ENCODE data around the gene ZSCAN20. TPM values are rescaled to one million over a fixed set of nuclear protein-coding genes. Genes with fewer than 3 reads are reported as not detected.

ZSCAN20 gene
- total RNA-seq, 4 donors from 2014 or later: 2.4 to 16.0 (median 5.2) TPM

DNA sequence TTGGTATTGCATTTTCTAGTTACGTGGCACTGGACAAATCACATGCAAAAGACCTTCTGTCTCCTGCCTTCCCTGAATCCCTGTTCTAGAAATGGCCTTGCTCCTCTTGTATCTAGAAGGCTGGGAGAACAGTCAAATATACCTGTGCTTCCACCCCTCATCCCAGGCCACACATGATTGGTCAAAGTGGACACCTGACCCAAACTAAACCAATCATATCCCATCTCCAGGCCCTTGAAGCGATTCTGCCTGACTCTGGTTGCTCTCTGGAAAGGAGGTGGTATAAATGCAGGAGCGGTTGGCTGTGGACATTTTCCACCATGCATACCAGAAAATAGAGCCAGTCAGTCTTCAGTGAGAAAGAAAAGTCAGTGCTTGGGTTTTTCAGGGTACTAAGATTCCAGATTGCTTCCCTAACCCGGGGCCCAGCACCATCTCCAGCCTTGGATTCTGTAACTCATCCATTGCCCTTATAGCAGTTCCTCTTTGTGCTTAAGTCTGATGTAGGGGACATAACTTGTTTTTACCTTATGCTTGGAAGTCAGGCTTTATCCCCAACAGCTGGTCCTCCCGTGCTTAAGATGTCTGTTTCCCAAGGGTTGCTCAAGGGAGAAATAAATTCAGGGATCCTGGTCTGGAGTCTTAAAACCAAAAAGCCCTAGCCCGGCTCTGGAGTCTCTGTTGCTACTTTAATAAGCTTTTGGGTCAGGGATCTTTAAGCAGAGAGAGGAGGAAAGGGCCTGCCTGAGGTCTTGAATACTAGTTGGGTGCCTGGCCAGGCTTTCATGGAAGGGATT, 33.9 kb upstream of the ZSCAN20 start:
- H3K36me3 ChIP-seq: no peaks in the 10 kb centered on the region
- TF ChIP-seq, protein P1, sequence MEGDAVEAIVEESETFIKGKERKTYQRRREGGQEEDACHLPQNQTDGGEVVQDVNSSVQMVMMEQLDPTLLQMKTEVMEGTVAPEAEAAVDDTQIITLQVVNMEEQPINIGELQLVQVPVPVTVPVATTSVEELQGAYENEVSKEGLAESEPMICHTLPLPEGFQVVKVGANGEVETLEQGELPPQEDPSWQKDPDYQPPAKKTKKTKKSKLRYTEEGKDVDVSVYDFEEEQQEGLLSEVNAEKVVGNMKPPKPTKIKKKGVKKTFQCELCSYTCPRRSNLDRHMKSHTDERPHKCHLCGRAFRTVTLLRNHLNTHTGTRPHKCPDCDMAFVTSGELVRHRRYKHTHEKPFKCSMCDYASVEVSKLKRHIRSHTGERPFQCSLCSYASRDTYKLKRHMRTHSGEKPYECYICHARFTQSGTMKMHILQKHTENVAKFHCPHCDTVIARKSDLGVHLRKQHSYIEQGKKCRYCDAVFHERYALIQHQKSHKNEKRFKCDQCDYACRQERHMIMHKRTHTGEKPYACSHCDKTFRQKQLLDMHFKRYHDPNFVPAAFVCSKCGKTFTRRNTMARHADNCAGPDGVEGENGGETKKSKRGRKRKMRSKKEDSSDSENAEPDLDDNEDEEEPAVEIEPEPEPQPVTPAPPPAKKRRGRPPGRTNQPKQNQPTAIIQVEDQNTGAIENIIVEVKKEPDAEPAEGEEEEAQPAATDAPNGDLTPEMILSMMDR (IDR thresholded peaks at IDR 0.05): no peak
- TF ChIP-seq POLR2A (IDR thresholded peaks at IDR 0.05): no peak
- H3K9me3 ChIP-seq: no peaks in the 10 kb centered on the region
- no peak for DNase-seq
- intact Hi-C loops (cut with DNase I; ENCODE audit: low total_unique reads): no loop called here
- H3K4me1 ChIP-seq: peaks cover under 1 to 5% of the 10 kb centered on the region in 2 donors
- no peak overlapping the region for H3K4me3 ChIP-seq
- no peaks in the 10 kb centered on the region for H3K27me3 ChIP-seq
- peak overlapping the region in 1 of 2 donors; percentile 23 for H3K27ac ChIP-seq

DNA sequence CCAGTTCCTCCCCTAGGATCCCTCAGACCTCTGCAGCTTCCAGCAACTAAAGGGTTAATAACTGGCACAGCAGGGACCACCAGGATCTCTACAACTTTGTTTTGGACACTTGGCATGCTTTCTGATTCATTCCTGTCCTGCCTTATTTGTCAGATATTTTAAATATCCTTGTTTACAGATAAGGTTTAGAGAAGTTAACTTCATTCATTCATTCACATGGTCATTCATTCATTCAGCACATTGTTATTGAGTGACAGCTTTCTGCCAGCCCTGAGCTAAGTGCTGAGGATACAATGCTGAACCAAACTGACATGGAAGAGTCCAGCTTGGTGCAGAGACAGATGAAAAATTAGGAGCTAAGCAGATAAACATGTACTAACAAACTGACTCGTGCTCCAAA, 32.8 kb upstream of the ZSCAN20 start:
- TF ChIP-seq, protein P1 (IDR thresholded peaks at IDR 0.05): no peak
- no peak for TF ChIP-seq POLR2A (IDR thresholded peaks at IDR 0.05)
- no peaks in the 10 kb centered on the region for H3K36me3 ChIP-seq
- DNase-seq: no peak
- no peaks in the 10 kb centered on the region for H3K27me3 ChIP-seq
- H3K27ac ChIP-seq: no peak overlapping the region
- H3K4me3 ChIP-seq: no peak overlapping the region
- peaks cover 0 to 6% of the 10 kb centered on the region in 2 donors for H3K4me1 ChIP-seq
- no peaks in the 10 kb centered on the region for H3K9me3 ChIP-seq
- intact Hi-C loops (cut with DNase I; ENCODE audit: low total_unique reads): no loop called here

DNA sequence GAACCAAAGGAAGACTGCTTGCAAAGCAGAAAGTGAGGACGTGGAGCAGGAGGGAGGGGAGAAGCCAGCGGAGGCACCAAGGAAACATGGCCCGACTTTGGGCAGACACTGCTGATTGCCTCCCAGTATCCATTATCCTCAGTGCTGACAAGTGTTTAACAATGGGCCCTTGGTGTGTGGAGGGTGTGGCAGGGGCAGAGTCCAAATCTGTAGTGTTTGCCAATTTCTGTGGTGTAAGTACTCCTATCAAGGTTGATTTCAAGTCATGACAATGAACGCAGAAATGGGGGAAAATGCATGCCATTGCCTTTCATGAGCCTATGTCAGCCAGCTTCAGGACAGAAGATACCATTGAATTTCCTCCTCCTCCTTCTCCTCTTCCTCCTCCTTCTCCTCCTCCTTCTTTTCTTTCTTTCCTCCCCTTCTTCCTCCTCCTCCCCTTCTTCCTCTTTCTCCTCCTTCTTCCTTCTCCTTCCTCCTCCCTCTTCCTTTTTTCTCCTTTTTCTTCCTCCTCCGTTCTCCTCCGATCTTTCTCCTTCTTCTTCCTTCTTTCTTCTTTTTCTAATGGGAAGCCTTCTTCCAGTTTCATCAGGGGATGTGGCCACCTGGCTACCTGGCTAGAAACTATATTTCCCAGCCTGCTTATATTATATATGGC, 31.2 kb upstream of the ZSCAN20 start:
- TF ChIP-seq, protein P1 (IDR thresholded peaks at IDR 0.05): no peak
- no peak for TF ChIP-seq POLR2A (IDR thresholded peaks at IDR 0.05)
- peaks cover 0 to 6% of the 10 kb centered on the region in 2 donors for H3K4me1 ChIP-seq
- no peaks in the 10 kb centered on the region for H3K9me3 ChIP-seq
- no peaks in the 10 kb centered on the region for H3K27me3 ChIP-seq
- DNase-seq: no peak
- H3K27ac ChIP-seq: no peak overlapping the region
- H3K36me3 ChIP-seq: no peaks in the 10 kb centered on the region
- intact Hi-C loops (cut with DNase I; ENCODE audit: low total_unique reads): no loop called here
- H3K4me3 ChIP-seq: no peak overlapping the region

DNA sequence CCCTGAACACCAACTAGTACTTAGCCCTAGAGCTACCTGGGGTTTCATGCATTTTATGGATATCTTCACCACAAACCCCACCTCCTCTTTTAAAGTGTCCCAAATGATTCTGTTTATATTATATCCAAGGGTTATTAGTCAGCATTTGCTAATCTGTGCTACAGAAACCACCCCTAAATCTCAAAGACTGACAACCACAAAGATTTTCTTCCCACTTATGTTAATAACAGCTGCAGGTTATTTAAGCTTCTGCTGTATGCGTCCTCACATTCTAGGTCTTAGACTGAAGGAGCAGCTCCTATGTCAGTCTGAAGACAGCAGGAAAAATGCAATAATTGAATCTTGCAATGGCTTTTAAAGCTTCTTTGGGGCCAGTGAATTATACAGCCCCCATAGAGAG, 30.3 kb upstream of the ZSCAN20 start:
- Histone ChIP-seq H3K4me3 (no peak overlapping the region), H3K36me3 (no peaks in the 10 kb centered on the region), H3K27me3 (no peaks in the 10 kb centered on the region), H3K4me1 (peaks cover 0 to 6% of the 10 kb centered on the region in 2 donors), H3K27ac (no peak overlapping the region), H3K9me3 (no peaks in the 10 kb centered on the region)
- intact Hi-C loops (cut with DNase I; ENCODE audit: low total_unique reads): no loop called here
- no peak for DNase-seq
- no peak for TF ChIP-seq POLR2A (IDR thresholded peaks at IDR 0.05)
- TF ChIP-seq, protein P1 (IDR thresholded peaks at IDR 0.05): no peak

DNA sequence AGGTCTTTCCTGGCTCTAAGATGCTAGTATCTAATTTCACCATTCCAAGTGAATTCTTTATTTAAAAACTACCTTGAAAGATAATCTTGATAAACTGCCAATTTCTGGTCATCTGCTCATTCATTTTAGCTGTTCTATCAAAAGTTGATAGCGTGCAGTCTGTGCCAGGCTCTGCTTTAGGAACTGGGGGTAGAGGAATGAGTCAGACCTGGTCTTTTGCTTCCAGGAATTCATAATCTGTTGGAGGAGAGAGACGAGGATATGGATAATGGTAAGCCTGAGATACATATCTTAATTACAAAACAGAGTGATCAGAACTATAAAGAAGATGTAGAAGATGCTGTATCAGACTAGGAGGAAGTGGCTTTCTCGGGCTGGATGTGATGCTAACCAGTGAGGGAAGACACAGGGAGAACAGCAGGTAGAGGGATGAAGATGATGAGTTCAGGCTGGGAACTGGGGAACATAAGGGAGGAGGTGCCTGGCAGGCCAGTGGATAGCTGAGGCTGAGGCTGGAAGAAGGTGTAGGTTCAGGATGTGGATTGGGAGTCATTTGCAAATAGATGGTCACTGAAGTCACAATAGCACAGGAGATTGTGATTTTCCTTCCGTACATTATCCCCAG, 29.3 kb upstream of the ZSCAN20 start:
- Histone ChIP-seq H3K27ac (peak overlapping the region in 1 of 2 donors; percentile 65), H3K27me3 (no peaks in the 10 kb centered on the region), H3K9me3 (no peaks in the 10 kb centered on the region), H3K36me3 (no peaks in the 10 kb centered on the region), H3K4me3 (no peak overlapping the region), H3K4me1 (peaks cover 0 to 6% of the 10 kb centered on the region in 2 donors)
- TF ChIP-seq, protein P1 (IDR thresholded peaks at IDR 0.05): no peak
- TF ChIP-seq POLR2A (IDR thresholded peaks at IDR 0.05): no peak
- no peak for DNase-seq
- intact Hi-C loops (cut with DNase I; ENCODE audit: low total_unique reads): no loop called here

All from uterus (tissue), 4 donors.